Epithelial cell of proximal tubule (primary cell): ENCODE data around the gene EXD1. TPM values are rescaled to one million over a fixed set of nuclear protein-coding genes. Genes with fewer than 3 reads are reported as not detected.

Experiments used
- DNase-seq: peaks from one replicate; pipeline ENCODE4 v3.0.0-alpha.2; 2011; ENCODE audit warnings: low read depth
- H3K4me3 ChIP-seq: 2 replicates; pipeline ENCODE4 v1.5.1; 2011; ENCODE audit warnings: low read depth, mild to moderate bottlenecking, low read length
- total RNA-seq: library from RNA; depleted of rRNA; stranded (reverse); fragments of >200 nt; gene quantifications from 2 replicates; pipeline ENCODE4 v1.2.3, GENCODE V29; 2015
- TF ChIP-seq, protein P1 (sequence below): conservative IDR thresholded peaks from 2 replicates; pipeline ENCODE4 v1.5.1; 2012; ENCODE audit warnings: low read depth, mild to moderate bottlenecking, low read length

EXD1 gene
- total RNA-seq, 1 donor from 2014 or later: not detected

DNA sequence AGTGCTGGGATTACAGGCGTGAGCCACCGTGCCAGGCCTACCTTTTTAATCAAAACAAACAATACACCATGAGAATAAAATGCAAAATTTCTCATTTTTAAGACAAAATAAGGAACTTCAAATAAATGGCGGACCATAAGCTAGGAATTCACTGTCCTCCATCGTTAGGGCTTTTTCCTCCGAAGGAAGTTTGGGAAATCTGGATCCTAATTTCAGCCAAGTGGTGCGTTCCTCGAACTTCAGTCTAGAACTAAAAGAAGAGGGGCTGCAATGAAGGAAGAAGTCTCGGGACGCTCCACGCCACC is 260 bp downstream of the EXD1 start:
- TF ChIP-seq, protein P1, sequence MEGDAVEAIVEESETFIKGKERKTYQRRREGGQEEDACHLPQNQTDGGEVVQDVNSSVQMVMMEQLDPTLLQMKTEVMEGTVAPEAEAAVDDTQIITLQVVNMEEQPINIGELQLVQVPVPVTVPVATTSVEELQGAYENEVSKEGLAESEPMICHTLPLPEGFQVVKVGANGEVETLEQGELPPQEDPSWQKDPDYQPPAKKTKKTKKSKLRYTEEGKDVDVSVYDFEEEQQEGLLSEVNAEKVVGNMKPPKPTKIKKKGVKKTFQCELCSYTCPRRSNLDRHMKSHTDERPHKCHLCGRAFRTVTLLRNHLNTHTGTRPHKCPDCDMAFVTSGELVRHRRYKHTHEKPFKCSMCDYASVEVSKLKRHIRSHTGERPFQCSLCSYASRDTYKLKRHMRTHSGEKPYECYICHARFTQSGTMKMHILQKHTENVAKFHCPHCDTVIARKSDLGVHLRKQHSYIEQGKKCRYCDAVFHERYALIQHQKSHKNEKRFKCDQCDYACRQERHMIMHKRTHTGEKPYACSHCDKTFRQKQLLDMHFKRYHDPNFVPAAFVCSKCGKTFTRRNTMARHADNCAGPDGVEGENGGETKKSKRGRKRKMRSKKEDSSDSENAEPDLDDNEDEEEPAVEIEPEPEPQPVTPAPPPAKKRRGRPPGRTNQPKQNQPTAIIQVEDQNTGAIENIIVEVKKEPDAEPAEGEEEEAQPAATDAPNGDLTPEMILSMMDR: no peak
- no peak for DNase-seq
- peak overlapping the region; percentile 94 for H3K4me3 ChIP-seq

DNA sequence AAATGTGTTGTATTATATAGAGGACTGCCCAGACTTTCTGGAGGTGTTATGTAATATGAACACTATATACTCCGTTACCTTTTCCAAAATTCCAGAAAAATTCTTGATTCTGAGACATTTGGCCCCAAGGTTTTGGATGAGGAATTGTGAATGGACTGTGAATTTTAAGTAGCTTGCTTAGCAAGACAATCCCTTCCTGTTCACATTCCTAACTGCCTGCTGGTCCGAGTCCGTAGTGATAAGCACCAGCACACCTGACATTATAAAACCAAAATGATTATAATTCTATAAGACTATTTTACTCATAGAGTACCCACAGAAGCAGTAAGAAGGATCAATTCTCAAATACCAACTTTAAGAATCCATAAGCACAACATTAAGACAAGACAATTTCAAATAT is 11.2 kb downstream of the EXD1 start:
- H3K4me3 ChIP-seq: no peak overlapping the region
- no peak for DNase-seq
- TF ChIP-seq, protein P1: no peak

DNA sequence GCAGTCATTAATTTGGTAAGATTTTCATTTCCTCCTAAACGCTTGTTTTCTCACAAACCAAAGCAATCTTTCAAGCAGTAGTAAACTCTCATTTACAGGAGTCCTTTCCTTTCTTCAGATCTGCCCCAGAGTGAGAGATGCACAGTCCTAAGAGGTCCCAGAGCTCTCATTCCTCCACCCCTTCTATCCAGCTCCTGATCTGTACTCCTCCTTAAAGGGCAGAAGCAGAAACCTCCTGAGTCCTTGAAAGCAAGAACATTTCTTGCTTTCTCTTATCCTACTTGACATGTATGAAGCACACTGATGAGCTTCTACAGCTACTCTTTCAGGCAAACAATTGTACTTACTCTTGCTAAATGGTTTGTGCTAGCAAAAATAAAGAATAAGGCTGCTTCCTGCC is 11.7 kb downstream of the EXD1 start:
- H3K4me3 ChIP-seq: no peak overlapping the region
- DNase-seq: no peak
- TF ChIP-seq, protein P1: no peak

DNA sequence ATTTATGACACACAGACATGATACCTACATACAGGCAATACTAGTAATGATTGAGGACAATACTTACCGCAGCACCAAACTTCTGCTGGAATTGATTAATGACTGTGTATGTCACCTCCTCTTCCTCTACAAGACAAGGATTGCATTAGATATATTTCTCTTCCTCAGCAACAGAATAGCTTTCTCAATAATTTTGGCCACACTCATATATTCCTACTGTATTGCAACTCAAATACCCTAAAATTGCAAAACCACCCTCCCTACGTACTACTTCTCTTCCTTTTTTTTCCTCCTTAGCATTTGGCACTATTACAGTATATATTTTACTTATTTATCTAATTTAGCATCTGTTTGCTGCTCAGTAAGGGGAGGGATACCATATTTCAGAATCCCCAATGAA is 14.8 kb downstream of the EXD1 start:
- no peak overlapping the region for H3K4me3 ChIP-seq
- DNase-seq: no peak
- TF ChIP-seq, protein P1: no peak

DNA sequence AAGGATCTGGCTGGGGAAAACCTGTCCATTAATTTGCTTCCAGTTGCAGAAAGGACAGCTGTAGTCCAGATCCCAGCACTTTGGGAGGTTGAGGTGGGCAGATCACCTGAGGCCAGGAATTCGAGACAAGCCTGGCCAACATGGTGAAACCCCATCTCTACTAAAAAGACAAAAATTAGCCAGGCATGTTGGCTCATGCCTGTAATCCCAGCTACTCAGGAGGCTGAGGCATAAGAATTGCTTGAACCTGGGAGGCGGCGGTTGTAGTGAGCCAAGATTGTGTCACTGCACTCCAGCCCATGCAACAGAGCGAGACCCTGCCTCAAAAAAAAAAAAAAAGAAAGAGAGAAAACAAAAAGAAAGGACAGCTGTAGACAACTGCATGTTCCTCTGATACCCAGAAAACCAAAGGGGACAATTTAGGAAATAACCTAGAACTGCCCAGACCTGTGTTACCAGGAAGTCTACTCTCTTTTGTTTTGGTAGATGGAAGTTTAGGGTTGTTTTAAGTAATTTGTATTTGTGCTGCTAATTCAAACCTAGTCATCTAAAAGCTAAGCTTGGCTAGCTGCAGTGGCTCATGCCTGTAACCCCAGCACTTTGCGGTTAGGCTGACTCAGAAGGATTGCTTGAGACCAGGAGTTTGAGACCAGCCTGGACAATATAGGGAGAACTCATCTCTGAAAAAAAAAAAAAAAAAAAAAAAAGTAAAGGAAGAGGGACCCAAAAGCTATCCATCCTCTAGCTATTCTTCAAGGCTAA is 22.7 kb downstream of the EXD1 start:
- TF ChIP-seq, protein P1: no peak
- no peak for DNase-seq
- H3K4me3 ChIP-seq: no peak overlapping the region

DNA sequence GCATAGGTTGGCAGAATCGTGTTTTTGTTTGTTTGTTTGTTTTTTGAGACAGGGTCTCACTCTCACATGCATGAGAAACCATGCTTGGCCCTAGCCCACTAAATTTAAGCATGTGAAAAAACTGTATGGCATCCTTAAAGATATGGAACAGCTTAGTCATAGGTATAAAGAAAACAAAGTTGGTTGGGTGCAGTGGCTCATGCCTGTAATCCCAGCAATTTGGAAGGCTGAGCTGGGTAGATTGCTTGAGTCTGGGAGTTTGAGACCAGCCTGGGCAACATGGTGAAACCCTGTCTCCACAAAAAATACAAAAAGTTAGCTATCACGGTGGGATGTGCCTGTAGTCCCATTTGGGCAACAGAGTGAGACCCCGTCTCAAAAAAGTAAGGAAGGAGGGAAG is 25.2 kb downstream of the EXD1 start:
- no peak for DNase-seq
- TF ChIP-seq, protein P1: no peak
- H3K4me3 ChIP-seq: no peak overlapping the region

DNA sequence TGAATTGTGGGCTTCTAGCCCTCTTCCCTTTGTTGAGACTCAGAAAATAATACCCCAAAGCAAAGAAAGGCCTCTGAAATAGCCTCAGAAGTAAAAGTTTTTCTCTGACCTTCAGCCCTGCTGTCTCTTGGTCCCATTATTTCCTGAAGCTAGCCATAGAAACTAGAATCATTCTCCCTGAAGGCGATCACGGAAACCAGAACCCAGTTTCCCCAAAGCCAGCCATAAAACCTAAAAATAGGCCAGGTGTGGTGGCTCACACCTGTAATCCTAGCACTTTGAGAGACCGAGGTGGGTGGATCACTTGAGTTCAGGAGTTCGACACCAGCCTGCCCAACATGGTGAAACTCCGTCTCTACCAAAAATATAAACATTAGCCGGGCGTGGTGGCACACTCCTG is 27.2 kb downstream of the EXD1 start:
- no peak overlapping the region for H3K4me3 ChIP-seq
- DNase-seq: no peak
- TF ChIP-seq, protein P1: no peak
